Suppressor macrophage treated with lipopolysaccharide for 1 hour (primary cell): Measurements from ENCODE around the gene ZSCAN25.
A peak's percentile ranks its signal among the peaks of the same experiment; 100 is the strongest.
"Not testable (repeated sequence)": the region's sequence is repeated elsewhere in the genome, so short reads cannot be mapped to it uniquely, and the experiment has no call there.

ENCODE experiments used
- DNase-seq, 3 donors: peaks; one replicate each; pipeline ENCODE4 v3.0.0-alpha.2; 2020 to 2022

ZSCAN25 gene

GRCh38 chr7:99618726-99619125 lies 2.0 kb downstream of the ZSCAN25 start:
- no peak for DNase-seq

- no peak for DNase-seq
Observed at GRCh38 chr7:99619571-99620130, 2.9 kb downstream of the ZSCAN25 start.

- DNase-seq, result no peak
Observed at GRCh38 chr7:99621271-99621670, 4.5 kb downstream of the ZSCAN25 start.

- DNase-seq, result no peak
Observed at GRCh38 chr7:99622596-99622995, 5.8 kb downstream of the ZSCAN25 start.

GRCh38 chr7:99623091-99623693 lies 6.4 kb downstream of the ZSCAN25 start:
- DNase-seq, result no peak

GRCh38 chr7:99623702-99624447 lies 7.1 kb downstream of the ZSCAN25 start:
- no peak for DNase-seq

GRCh38 chr7:99624484-99624883 lies 7.7 kb downstream of the ZSCAN25 start:
- no peak for DNase-seq

GRCh38 chr7:99625321-99625720 lies 8.6 kb downstream of the ZSCAN25 start:
- no peak for DNase-seq

- no peak for DNase-seq
Observed at GRCh38 chr7:99625961-99626360, 9.2 kb downstream of the ZSCAN25 start.

- no peak for DNase-seq
Observed at GRCh38 chr7:99626661-99627060, 9.9 kb downstream of the ZSCAN25 start.

- no peak for DNase-seq
Observed at GRCh38 chr7:99627513-99627912, 10.8 kb downstream of the ZSCAN25 start.

GRCh38 chr7:99628471-99629465 lies 12.0 kb downstream of the ZSCAN25 start:
- no peak for DNase-seq

- no peak for DNase-seq
Observed at GRCh38 chr7:99629643-99630042, 12.9 kb downstream of the ZSCAN25 start.

- DNase-seq, result peak; percentile 22 to 38 (median 27)
Observed at GRCh38 chr7:99631295-99632109, 14.8 kb downstream of the ZSCAN25 start.

GRCh38 chr7:99637414-99637813 lies 20.7 kb downstream of the ZSCAN25 start:
- not testable (repeated sequence) for DNase-seq

- DNase-seq, result no peak
Observed at GRCh38 chr7:99638731-99639130, 22.0 kb downstream of the ZSCAN25 start.

- no peak for DNase-seq
Observed at GRCh38 chr7:99639267-99639666, 22.5 kb downstream of the ZSCAN25 start.

- peak in 2 of 3 donors; percentile 13 to 30 for DNase-seq
Observed at GRCh38 chr7:99642027-99642426, 25.3 kb downstream of the ZSCAN25 start.

GRCh38 chr7:99643464-99643863 lies 26.7 kb downstream of the ZSCAN25 start:
- no peak for DNase-seq

- DNase-seq, result no peak
Observed at GRCh38 chr7:99644431-99644830, 27.7 kb downstream of the ZSCAN25 start.

GRCh38 chr7:99645590-99645989 lies 28.8 kb downstream of the ZSCAN25 start:
- no peak for DNase-seq

GRCh38 chr7:99648843-99649242 lies 32.1 kb downstream of the ZSCAN25 start:
- peak; percentile 11 to 34 (median 13) for DNase-seq
